GM12891 (cell line): ENCODE measurements around the gene OPCML.

Experiments used
- DNase-seq: peaks from one replicate; pipeline ENCODE4 v3.0.0; 2011; ENCODE audit warnings: low spot score; ENCODE audit not compliant: insufficient read length
- FAIRE-seq: peaks from 2 replicates; lab custom pipeline; 2011; peaks lifted over from hg19 to GRCh38; lab: Jason Lieb, UNC
- PAX5 ChIP-seq: IDR thresholded peaks from 2 replicates; pipeline ENCODE4 v1.6.1; 2011; ENCODE audit warnings: low read length, moderate library complexity, mild to moderate bottlenecking; ENCODE audit not compliant: insufficient read depth, severe bottlenecking
- POLR2A ChIP-seq: IDR thresholded peaks from 2 replicates; pipeline ENCODE4 v1.6.1; 2011; ENCODE audit warnings: low read depth, low read length, control low read depth
- POLR2AphosphoS5 ChIP-seq: IDR thresholded peaks from 2 replicates; pipeline ENCODE4 v1.6.1; 2011; ENCODE audit warnings: low read depth, low read length, control low read depth
- POU2F2 ChIP-seq: IDR thresholded peaks from 2 replicates; pipeline ENCODE4 v1.6.1; 2011; ENCODE audit warnings: low read depth, mild to moderate bottlenecking, control low read depth, low read length, moderate library complexity
- SPI1 ChIP-seq: IDR thresholded peaks from 2 replicates; pipeline ENCODE4 v1.6.1; 2011; ENCODE audit warnings: low read depth, low read length, control low read depth
- TAF1 ChIP-seq: IDR thresholded peaks from 2 replicates; pipeline ENCODE4 v1.6.1; 2011; ENCODE audit warnings: low read depth, low read length, control low read depth

OPCML gene

DNA sequence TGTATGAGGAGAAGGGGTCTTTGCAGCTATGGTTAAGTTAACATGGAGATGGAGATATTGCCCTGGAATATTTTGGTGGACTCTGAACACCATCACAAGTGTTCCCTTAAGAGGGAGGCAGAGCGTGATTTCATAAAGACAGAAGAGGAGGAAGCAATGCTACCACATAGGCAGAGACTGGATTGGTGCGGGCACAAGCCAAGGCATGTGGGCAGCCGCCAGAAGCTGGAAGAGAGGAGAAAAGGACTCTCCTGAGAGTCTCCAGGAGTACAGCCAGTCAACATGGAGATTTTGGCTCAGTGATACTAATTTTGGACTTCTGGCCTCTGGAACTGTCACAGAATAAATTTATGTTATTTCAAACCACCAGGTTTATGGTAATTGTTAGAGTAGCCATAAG lies 231.6 kb downstream of the OPCML start:
- TF ChIP-seq TAF1 (no peak), POLR2AphosphoS5 (no peak), POLR2A (no peak), PAX5 (no peak), SPI1 (no peak), POU2F2 (no peak)
- FAIRE-seq (no peak), DNase-seq (no peak)

DNA sequence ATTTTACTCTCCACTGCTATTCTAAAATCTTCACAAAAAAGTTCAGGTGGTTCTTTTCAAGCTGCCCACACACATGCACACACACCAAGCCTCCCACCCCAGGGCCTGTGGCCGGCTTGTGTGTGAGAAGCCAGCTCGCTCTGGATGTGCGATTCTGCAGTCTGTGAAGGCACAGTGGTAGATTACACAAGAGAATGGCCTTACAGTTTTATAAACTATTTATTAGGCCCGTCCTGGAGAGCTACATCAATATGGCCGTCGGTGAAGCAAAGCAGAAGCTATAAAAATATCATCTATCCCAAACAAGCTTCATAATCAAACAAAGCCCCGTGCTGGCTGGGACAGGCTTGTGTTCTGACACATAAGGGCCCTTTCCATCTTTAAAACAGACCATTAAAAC lies 240.5 kb downstream of the OPCML start:
- DNase-seq = no peak
- no peak for FAIRE-seq
- no peak for TF ChIP-seq SPI1

- DNase-seq = no peak
- no peak for FAIRE-seq
- TF ChIP-seq TAF1 (no peak), POLR2A (no peak), PAX5 (no peak), SPI1 (no peak)
Measured at GRCh38 chr11:133285359-133285758, 246.9 kb downstream of the OPCML start.

GRCh38 chr11:133284156-133284555 lies 248.1 kb downstream of the OPCML start:
- TF ChIP-seq POLR2A = no peak
- TF ChIP-seq TAF1 = no peak
- no peak for TF ChIP-seq PAX5
- no peak for TF ChIP-seq POLR2AphosphoS5
- TF ChIP-seq POU2F2 = no peak
- TF ChIP-seq SPI1 = no peak
- FAIRE-seq (no peak), DNase-seq (no peak)

DNA sequence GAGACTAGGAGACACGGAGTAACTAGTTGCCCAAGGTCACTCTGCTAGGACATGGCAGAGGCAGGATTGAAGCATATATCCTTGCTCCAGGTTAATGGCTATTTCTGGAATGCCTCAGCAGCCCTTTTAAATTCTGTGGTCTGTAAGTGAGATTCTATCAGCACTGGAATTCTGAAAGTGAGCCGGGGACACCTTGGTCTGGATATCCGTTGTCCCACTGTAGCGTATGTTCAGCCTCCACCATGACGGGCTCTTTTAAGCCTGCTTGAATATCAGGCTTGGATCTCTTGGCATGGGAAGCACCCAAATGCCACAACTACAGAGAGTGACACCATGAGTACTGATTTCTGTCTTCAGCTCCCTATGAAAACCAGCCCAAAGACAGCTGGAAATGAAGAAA lies 254.4 kb downstream of the OPCML start:
- DNase-seq = no peak
- FAIRE-seq = no peak
- TF ChIP-seq POLR2AphosphoS5 (no peak), TAF1 (no peak), SPI1 (no peak), PAX5 (no peak), POLR2A (no peak), POU2F2 (no peak)

DNA sequence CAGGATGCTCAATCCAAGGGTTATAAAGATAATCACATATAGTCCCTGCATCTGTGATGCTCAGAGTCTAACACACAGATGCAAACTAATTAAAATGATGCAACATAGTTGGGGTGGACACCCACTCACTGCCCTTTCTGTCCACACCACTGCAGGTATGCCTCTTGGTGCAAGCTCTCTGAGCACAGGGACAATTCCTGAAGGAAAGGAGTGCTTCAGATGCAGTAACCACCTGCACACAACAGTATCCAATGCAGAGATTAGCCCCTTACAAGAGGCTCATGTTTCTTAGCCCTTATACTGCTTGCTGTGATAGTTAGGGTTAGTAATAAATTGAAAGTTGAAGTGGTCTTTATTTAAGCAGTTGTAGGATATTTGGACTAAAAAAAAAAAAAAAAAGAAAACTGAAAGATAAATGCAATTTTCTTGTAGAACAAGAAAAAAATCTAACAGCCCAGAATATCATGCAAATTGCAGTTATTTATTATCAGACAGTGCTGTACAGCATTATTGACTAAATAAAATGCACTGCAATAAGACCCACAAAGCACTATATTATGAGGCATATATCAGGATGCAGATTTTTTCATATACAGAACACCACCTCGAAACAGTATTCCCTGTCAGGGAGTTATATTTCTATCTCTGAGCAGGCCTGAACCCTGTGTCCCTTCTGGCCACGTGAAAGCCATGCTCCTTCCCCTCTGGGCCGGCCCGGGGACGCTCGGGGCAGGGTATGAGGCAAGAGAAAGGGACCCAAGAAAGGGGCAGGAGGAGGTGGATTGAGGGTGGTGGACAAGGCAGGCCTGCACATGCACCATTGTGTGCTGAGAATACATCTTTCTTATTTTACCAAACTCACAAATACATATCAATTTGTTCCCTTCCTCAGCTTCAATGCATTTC lies 260.2 kb downstream of the OPCML start:
- DNase-seq (no peak), FAIRE-seq (no peak)
- TF ChIP-seq PAX5 = no peak

- TF ChIP-seq TAF1 (no peak), POU2F2 (no peak), POLR2AphosphoS5 (no peak), SPI1 (no peak), PAX5 (no peak), POLR2A (no peak)
- DNase-seq (no peak), FAIRE-seq (no peak)
Measured at GRCh38 chr11:133271206-133271605, 261.1 kb downstream of the OPCML start.

- FAIRE-seq (no peak), DNase-seq (peak; percentile 27)
- no peak for TF ChIP-seq PAX5
- no peak for TF ChIP-seq TAF1
- TF ChIP-seq SPI1 = no peak
- no peak for TF ChIP-seq POLR2A
- 0 out of 2 replicates have a peak, but pooled peaks have one; percentile 32 for TF ChIP-seq POLR2AphosphoS5
- TF ChIP-seq POU2F2 = peak; percentile 57; the same call in 1 of the 2 replicates
Measured at GRCh38 chr11:133269267-133269666, 263.0 kb downstream of the OPCML start.

GRCh38 chr11:133266986-133267385 lies 265.3 kb downstream of the OPCML start:
- no peak for TF ChIP-seq SPI1
- TF ChIP-seq TAF1 = no peak
- no peak for TF ChIP-seq POLR2A
- TF ChIP-seq POLR2AphosphoS5 = no peak
- no peak for TF ChIP-seq POU2F2
- TF ChIP-seq PAX5 = no peak
- DNase-seq (no peak), FAIRE-seq (no peak)

DNA sequence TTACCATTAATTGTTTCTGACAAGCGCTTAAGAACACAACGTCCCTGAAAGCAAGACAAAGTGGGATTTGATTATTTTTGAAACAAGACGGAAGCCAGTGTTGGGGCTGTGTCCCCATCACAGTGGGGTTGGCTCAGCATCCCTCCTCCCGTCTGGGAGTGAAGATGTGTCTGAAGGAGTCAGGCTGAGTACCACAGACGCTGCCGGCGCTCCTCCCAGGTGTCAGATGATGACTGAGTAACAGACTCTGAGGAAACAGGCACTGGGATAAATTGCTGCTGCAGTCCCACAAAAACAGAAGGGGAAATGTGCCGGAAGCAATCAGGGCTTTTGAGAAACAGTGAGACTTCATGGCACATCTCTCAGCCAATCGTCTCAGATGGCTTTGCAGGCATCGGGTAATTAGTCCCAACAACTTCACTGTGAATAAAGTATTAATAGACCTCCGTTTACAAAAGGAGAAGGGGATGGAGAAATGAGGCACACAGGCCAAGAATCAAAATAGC lies 266.7 kb downstream of the OPCML start:
- DNase-seq (no peak), FAIRE-seq (no peak)
- TF ChIP-seq POLR2A = no peak
- TF ChIP-seq POU2F2 = no peak
- TF ChIP-seq POLR2AphosphoS5 = no peak
- no peak for TF ChIP-seq SPI1
- no peak for TF ChIP-seq PAX5
- no peak for TF ChIP-seq TAF1

GRCh38 chr11:133263332-133263731 lies 269.0 kb downstream of the OPCML start:
- no peak for TF ChIP-seq POU2F2
- no peak for TF ChIP-seq SPI1
- TF ChIP-seq POLR2AphosphoS5 = no peak
- TF ChIP-seq TAF1 = no peak
- TF ChIP-seq POLR2A = no peak
- no peak for TF ChIP-seq PAX5
- FAIRE-seq (no peak), DNase-seq (no peak)
